Ishikawa (cell line): ENCODE results near the gene RASL10B.

Experiments
- CEBPB ChIP-seq: IDR thresholded peaks from 2 replicates; pipeline ENCODE4 v1.6.1; 2012
- CREB1 ChIP-seq: IDR thresholded peaks from 2 replicates; pipeline ENCODE4 v1.6.1; 2012; ENCODE audit warnings: low read depth
- EP300 ChIP-seq: IDR thresholded peaks from 2 replicates; pipeline ENCODE4 v1.6.1; 2012; ENCODE audit warnings: borderline replicate concordance
- FOXM1 ChIP-seq: IDR thresholded peaks from 2 replicates; pipeline ENCODE4 v1.6.1; 2012; ENCODE audit warnings: low read depth, borderline replicate concordance
- MAX ChIP-seq: IDR thresholded peaks from 2 replicates; pipeline ENCODE4 v1.6.1; 2012
- RAD21 ChIP-seq: IDR thresholded peaks from 2 replicates; pipeline ENCODE4 v1.6.1; 2012; ENCODE audit warnings: low read depth
- REST ChIP-seq: IDR thresholded peaks from 2 replicates; pipeline ENCODE4 v1.6.1; 2012; ENCODE audit warnings: low read depth, mild to moderate bottlenecking
- TAF1 ChIP-seq: IDR thresholded peaks from 2 replicates; pipeline ENCODE4 v1.6.1; 2012; ENCODE audit warnings: low read depth, mild to moderate bottlenecking
- ZBTB7A ChIP-seq: IDR thresholded peaks from 2 replicates; pipeline ENCODE4 v1.6.1; 2012; ENCODE audit warnings: low read depth

- TF ChIP-seq RAD21 (no peak), CEBPB (no peak), REST (no peak), ZBTB7A (no peak), TAF1 (no peak), CREB1 (no peak), MAX (no peak), EP300 (no peak), FOXM1 (no peak)
Observed at GRCh38 chr17:35757243-35757642, 25.8 kb downstream of the RASL10B start.
